Midbrain (tissue), 1 donor: ENCODE measurements around the gene FAM171A2.
A peak's percentile ranks its signal among the peaks of the same experiment; 100 is the strongest.
"Not testable (repeated sequence)": the region's sequence is repeated elsewhere in the genome, so short reads cannot be mapped to it uniquely, and the experiment has no call there.

ENCODE experiments used
- DNase-seq: peaks from one replicate; lab custom pipeline; 2025; lab: John Stamatoyannopoulos, UW

FAM171A2 gene

GRCh38 chr17:44363613-44364159 lies at the start of gene FAM171A2:
Gene FAM171A2, minus strand, starts transcription at chr17:44363853. Its CDS starts 139 bp downstream, at chr17:44363714.
- DNase-seq: peak; percentile 64

- no peak for DNase-seq
These were observed 45.8 kb upstream of the FAM171A2 start for GRCh38 chr17:44409309-44410028.

GRCh38 chr17:44408786-44409185 lies 45.1 kb upstream of the FAM171A2 start:
- no peak for DNase-seq

- no peak for DNase-seq
These were observed 39.0 kb upstream of the FAM171A2 start for GRCh38 chr17:44402564-44403172.

GRCh38 chr17:44400226-44400847 lies 36.7 kb upstream of the FAM171A2 start:
- no peak for DNase-seq

- DNase-seq: no peak
These were observed 35.3 kb upstream of the FAM171A2 start for GRCh38 chr17:44398692-44399691.

GRCh38 chr17:44397479-44398440 lies 34.1 kb upstream of the FAM171A2 start:
- no peak for DNase-seq

GRCh38 chr17:44396946-44397345 lies 33.3 kb upstream of the FAM171A2 start:
- DNase-seq: no peak

- no peak for DNase-seq
These were observed 31.2 kb upstream of the FAM171A2 start for GRCh38 chr17:44394833-44395232.

- not testable (repeated sequence) for DNase-seq
These were observed 30.5 kb upstream of the FAM171A2 start for GRCh38 chr17:44394112-44394511.

- DNase-seq: no peak
These were observed 26.7 kb upstream of the FAM171A2 start for GRCh38 chr17:44390250-44390870.

GRCh38 chr17:44389723-44390202 lies 26.1 kb upstream of the FAM171A2 start:
- DNase-seq: no peak

GRCh38 chr17:44389281-44389680 lies 25.6 kb upstream of the FAM171A2 start, which contains the start of gene ITGA2B:
Gene ITGA2B, minus strand, starts transcription at chr17:44389649. Its CDS starts 176 bp downstream, at chr17:44389473.
- no peak for DNase-seq

GRCh38 chr17:44387804-44388203 lies 24.2 kb upstream of the FAM171A2 start:
- no peak for DNase-seq

GRCh38 chr17:44386182-44386525 lies 22.5 kb upstream of the FAM171A2 start:
- DNase-seq: no peak

- peak; percentile 17 for DNase-seq
These were observed 21.9 kb upstream of the FAM171A2 start for GRCh38 chr17:44385287-44386181.

GRCh38 chr17:44384823-44385286 lies 21.2 kb upstream of the FAM171A2 start:
- no peak for DNase-seq

- DNase-seq: no peak
These were observed 20.7 kb upstream of the FAM171A2 start for GRCh38 chr17:44384281-44384822.
